ENCODE results near the gene CCL15. TPM values are rescaled to one million over a fixed set of nuclear protein-coding genes. Genes with fewer than 3 reads are reported as not detected.
"Not testable (repeated sequence)": the region's sequence is repeated elsewhere in the genome, so short reads cannot be mapped to it uniquely, and the experiment has no call there.

Gene CCL15
- total and polyA plus RNA-seq, 8 donors: 0.15 to 1.3 (median 0.33) TPM; not detected in 2

- no peak overlapping the region for H3K27ac ChIP-seq
- intact Hi-C loops (cut with DNase I): no loop called here
- no peaks in the 10 kb centered on the region for H3K36me3 ChIP-seq
- no peak for TF ChIP-seq CTCF (IDR thresholded peaks at IDR 0.05)
- ATAC-seq (no peak), DNase-seq (no peak)
- no peaks in the 10 kb centered on the region for H3K27me3 ChIP-seq
- no peaks in the 10 kb centered on the region for H3K4me1 ChIP-seq
- H3K4me3 ChIP-seq: no peak overlapping the region
- peaks cover 0 to 3% of the 10 kb centered on the region in 2 donors for H3K9me3 ChIP-seq
These were observed 3.3 kb downstream of the CCL15 start for GRCh38 chr17:35998018-35998545.

DNA sequence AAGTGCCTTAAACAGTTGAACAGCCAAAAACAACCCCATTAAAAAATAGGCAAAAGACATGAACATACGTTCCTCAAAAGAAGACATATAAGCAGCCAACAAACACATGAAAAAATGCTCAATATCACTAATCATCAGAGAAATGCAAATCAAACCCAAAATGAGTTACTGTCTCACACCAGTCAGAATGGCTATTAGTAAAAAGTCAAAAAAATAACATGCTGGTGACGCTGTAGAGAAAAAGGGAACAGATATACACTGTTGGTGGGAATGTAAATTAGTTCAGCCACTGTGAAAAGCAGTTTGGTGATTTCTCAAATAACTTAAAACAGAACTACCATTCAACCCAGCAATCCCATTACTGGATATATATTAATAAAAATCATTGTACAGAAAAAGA lies 6.0 kb downstream of the CCL15 start:
- H3K9me3 ChIP-seq; DNase-seq; ATAC-seq; intact Hi-C loops (cut with DNase I); H3K4me3 ChIP-seq; H3K27ac ChIP-seq; H3K4me1 ChIP-seq; H3K27me3 ChIP-seq; H3K36me3 ChIP-seq: not testable (repeated sequence)

- H3K27ac ChIP-seq: no peak overlapping the region
These were observed 10.3 kb downstream of the CCL15 start for GRCh38 chr17:35991075-35991474.

DNA sequence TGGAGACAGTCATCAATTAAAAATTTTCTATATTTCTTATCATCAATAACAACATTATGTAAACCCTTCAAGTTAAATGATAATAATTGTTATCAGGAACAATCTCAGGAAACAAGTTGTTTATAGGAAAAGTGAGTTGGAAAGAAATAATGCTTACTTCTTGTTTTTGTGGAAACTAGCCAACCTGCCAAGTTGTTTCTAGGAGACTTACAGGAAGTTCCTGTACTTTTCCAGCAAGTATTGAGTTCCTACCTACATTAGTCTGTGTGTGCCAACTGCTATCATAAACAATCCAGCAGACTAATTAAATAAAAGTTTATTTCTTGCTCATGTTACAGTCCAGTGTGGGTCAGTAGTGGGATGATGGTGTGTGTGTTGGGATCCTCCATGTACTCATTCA lies 13.2 kb downstream of the CCL15 start:
- no peaks in the 10 kb centered on the region for H3K9me3 ChIP-seq
- intact Hi-C loops (cut with DNase I): no loop called here
- H3K27me3 ChIP-seq: no peaks in the 10 kb centered on the region
- no peaks in the 10 kb centered on the region for H3K36me3 ChIP-seq
- no peak overlapping the region for H3K27ac ChIP-seq
- no peak for TF ChIP-seq CTCF (IDR thresholded peaks at IDR 0.05)
- ATAC-seq (no peak), DNase-seq (no peak)
- H3K4me3 ChIP-seq: no peak overlapping the region
- no peaks in the 10 kb centered on the region for H3K4me1 ChIP-seq

More at GRCh38 chr17:35991075-35991474, 10.3 kb downstream of the CCL15 start:
- H3K9me3 ChIP-seq: peaks cover 0 to 3% of the 10 kb centered on the region in 2 donors
- no peak for TF ChIP-seq CTCF (IDR thresholded peaks at IDR 0.05)
- no peak for DNase-seq
- ATAC-seq: no peak
- H3K4me1 ChIP-seq: no peaks in the 10 kb centered on the region
- no peak overlapping the region for H3K4me3 ChIP-seq
- H3K36me3 ChIP-seq: no peaks in the 10 kb centered on the region
- intact Hi-C loops (cut with DNase I): no loop called here
- no peaks in the 10 kb centered on the region for H3K27me3 ChIP-seq

DNA sequence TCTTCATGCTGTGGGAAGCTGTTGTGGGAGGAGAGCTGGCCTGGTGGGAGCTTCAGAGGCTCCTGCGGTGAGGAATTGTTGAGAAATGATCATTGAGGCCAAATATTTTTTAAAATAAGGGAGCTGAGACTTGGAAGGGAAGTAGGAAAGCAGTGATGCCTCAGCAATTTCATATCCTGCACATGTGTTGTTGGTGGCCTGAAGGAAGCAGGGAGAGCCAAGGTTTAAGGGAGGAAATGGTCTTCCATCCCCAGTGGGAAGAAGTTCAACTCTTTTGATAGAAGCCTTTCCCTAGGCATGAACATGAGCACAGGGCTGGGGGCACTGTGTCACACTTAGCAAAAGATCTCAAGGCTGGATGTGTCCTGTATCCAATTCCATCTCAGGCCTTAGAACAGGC lies 14.7 kb downstream of the CCL15 start, which contains the start of gene CCL14:
Gene CCL14, minus strand, starts transcription at position 87 of the 400 bp plus-strand sequence. Its CDS starts 80 bp downstream, at position 7.
- Histone ChIP-seq H3K9me3 (no peaks in the 10 kb centered on the region), H3K4me3 (no peak within 1 kb of the TSS), H3K36me3 (no peaks in the 10 kb centered on the region), H3K27me3 (no peaks in the 10 kb centered on the region), H3K4me1 (no peaks in the 10 kb centered on the region), H3K27ac (no peak within 1 kb of the TSS)
- DNase-seq: no peak
- no peak for TF ChIP-seq CTCF (IDR thresholded peaks at IDR 0.05)
- no peak for ATAC-seq
- intact Hi-C loops (cut with DNase I): no loop called here

DNA sequence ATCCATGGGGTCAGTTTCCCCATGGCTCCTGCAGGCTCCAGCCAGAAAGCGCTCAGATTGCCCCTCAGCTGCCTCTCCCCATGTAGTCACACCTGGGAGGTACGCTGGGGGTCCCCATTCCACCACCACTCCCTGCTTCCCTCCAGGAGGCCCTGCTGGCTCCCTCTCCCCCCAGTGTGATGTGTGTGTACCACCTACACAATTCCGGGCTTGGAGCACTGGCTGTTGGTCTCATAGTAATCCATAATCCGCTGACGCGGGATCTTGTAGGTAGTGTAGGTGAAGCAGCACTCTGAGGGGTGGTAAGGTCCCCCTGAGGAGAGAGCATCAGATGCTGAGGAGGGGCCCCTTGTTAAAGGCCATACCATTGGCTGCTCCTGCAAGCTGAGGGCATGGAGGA lies 17.2 kb downstream of the CCL15 start:
- no peaks in the 10 kb centered on the region for H3K4me1 ChIP-seq
- no peak for DNase-seq
- H3K36me3 ChIP-seq: no peaks in the 10 kb centered on the region
- no peaks in the 10 kb centered on the region for H3K9me3 ChIP-seq
- H3K27me3 ChIP-seq: no peaks in the 10 kb centered on the region
- intact Hi-C loops (cut with DNase I): no loop called here
- H3K4me3 ChIP-seq: no peak overlapping the region
- H3K27ac ChIP-seq: no peak overlapping the region
- no peak for TF ChIP-seq CTCF (IDR thresholded peaks at IDR 0.05)
- ATAC-seq: no peak
